Peyer's patch (tissue), 4 donors: ENCODE measurements around the gene LYG2.

ENCODE experiments used
- POLR2A ChIP-seq, 2 donors: fragments of 450-650 bp; IDR thresholded peaks; one replicate each; pipeline ENCODE4 v1.5.1; 2017; ENCODE audit warnings: antibody characterized with exemption in 2 of 2, mild to moderate bottlenecking in 2 of 2, moderate library complexity in 2 of 2
- TF ChIP-seq, protein P1 (sequence below), 6 experiments: fragments of 450-650 bp in 4 of 6; fragments of 200-600 bp in 2 of 6; sonication (generic) in 1 of 6; IDR thresholded peaks; one replicate each; pipeline ENCODE4 v1.5.1; 2017 to 2019; ENCODE audit warnings: antibody characterized with exemption in 6 of 6, mild to moderate bottlenecking in 3 of 6, moderate library complexity in 1 of 6

GRCh38 chr2:99198103-99198841 is 57.2 kb downstream of the LYG2 start:
- TF ChIP-seq POLR2A (IDR thresholded peaks at IDR 0.05), result no peak
- TF ChIP-seq, protein P1, sequence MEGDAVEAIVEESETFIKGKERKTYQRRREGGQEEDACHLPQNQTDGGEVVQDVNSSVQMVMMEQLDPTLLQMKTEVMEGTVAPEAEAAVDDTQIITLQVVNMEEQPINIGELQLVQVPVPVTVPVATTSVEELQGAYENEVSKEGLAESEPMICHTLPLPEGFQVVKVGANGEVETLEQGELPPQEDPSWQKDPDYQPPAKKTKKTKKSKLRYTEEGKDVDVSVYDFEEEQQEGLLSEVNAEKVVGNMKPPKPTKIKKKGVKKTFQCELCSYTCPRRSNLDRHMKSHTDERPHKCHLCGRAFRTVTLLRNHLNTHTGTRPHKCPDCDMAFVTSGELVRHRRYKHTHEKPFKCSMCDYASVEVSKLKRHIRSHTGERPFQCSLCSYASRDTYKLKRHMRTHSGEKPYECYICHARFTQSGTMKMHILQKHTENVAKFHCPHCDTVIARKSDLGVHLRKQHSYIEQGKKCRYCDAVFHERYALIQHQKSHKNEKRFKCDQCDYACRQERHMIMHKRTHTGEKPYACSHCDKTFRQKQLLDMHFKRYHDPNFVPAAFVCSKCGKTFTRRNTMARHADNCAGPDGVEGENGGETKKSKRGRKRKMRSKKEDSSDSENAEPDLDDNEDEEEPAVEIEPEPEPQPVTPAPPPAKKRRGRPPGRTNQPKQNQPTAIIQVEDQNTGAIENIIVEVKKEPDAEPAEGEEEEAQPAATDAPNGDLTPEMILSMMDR (IDR thresholded peaks at IDR 0.05), result no peak
